Measurements from ENCODE around the gene BACH2. TPM values are rescaled to one million over a fixed set of nuclear protein-coding genes. Genes with fewer than 3 reads are reported as not detected.

BACH2 gene
- polyA plus RNA-seq, 2 of the 4 experiments (the other 2 are of a cell fraction), result 0.01 to 0.36 TPM

GRCh38 chr6:89888138-89888514 lies 408.5 kb downstream of the BACH2 start:
- CTCF ChIA-PET, result interaction anchor here (0.6 kb wide), 1 partner anchor 69 kb away, joined by 3 read pairs; the partner anchor contains the start of gene MDN1

GRCh38 chr6:89887452-89888137 lies 409.0 kb downstream of the BACH2 start:
- ChIA-PET POLR2A (no interaction called here), CTCF (no interaction called here)
- DNase-seq (ENCODE audit: low read depth in 1 of 2, low spot score in 1 of 2) (no peak), FAIRE-seq (no peak), ATAC-seq (peak in 1 of 2 experiments; percentile 50; a peak in 1 of 6 replicates)
- Histone ChIP-seq H3K9me3 (no peaks in the 10 kb centered on the region), H3K4me1 (no peaks in the 10 kb centered on the region), H3K27ac (no peak overlapping the region), H3K4me3 (no peak overlapping the region), H3K4me2 (no peak overlapping the region)
- no peak for TF ChIP-seq ZNF302 (CRISPR knock-in tag; IDR thresholded peaks at IDR 0.05)
- TF ChIP-seq PHF8 (IDR thresholded peaks at IDR 0.05; ENCODE audit: borderline replicate concordance, low read depth), result no peak
- no peak for TF ChIP-seq ZSCAN20 (CRISPR knock-in tag; IDR thresholded peaks at IDR 0.05)
- no peak for TF ChIP-seq POLR2A (IDR thresholded peaks at IDR 0.05; ENCODE audit: low read length)
- TF ChIP-seq MYC (IDR thresholded peaks at IDR 0.05; ENCODE audit: borderline replicate concordance, low read length), result no peak
- no peak for TF ChIP-seq SMC3 (IDR thresholded peaks at IDR 0.05)
- no peak for TF ChIP-seq JUNB (IDR thresholded peaks at IDR 0.05)
- no peak for TF ChIP-seq FOSL2 (IDR thresholded peaks at IDR 0.05)
- TF ChIP-seq FOSL2 (CRISPR knock-in tag; IDR thresholded peaks at IDR 0.05), result no peak
- no peak for TF ChIP-seq RCOR1 (IDR thresholded peaks at IDR 0.05; ENCODE audit: low read depth, low read length)
- TF ChIP-seq, protein P1, sequence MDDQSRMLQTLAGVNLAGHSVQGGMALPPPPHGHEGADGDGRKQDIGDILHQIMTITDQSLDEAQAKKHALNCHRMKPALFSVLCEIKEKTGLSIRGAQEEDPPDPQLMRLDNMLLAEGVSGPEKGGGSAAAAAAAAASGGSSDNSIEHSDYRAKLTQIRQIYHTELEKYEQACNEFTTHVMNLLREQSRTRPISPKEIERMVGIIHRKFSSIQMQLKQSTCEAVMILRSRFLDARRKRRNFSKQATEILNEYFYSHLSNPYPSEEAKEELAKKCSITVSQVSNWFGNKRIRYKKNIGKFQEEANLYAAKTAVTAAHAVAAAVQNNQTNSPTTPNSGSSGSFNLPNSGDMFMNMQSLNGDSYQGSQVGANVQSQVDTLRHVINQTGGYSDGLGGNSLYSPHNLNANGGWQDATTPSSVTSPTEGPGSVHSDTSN (IDR thresholded peaks at IDR 0.05), result no peak
- TF ChIP-seq TFCP2L1 (CRISPR knock-in tag; IDR thresholded peaks at IDR 0.05), result no peak
- no peak for TF ChIP-seq RAD21 (conservative IDR thresholded peaks at IDR 0.05 in 1 of 2, IDR thresholded peaks at IDR 0.05 in 1 of 2)
- TF ChIP-seq, protein P2, sequence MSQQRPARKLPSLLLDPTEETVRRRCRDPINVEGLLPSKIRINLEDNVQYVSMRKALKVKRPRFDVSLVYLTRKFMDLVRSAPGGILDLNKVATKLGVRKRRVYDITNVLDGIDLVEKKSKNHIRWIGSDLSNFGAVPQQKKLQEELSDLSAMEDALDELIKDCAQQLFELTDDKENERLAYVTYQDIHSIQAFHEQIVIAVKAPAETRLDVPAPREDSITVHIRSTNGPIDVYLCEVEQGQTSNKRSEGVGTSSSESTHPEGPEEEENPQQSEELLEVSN (IDR thresholded peaks at IDR 0.05; ENCODE audit: borderline replicate concordance, low read depth), result no peak
- no peak for TF ChIP-seq ELK1 (IDR thresholded peaks at IDR 0.05; ENCODE audit: low read depth, low read length)
- no peak for TF ChIP-seq RNF2 (IDR thresholded peaks at IDR 0.05; ENCODE audit: borderline replicate concordance, low read depth)
- 97% methylated on average over 14 of the region's 43 CpGs for WGBS (ENCODE audit: missing lambda C conversion rate)

More at GRCh38 chr6:89888138-89888514, 408.5 kb downstream of the BACH2 start:
- no peak for TF ChIP-seq HDAC2 (IDR thresholded peaks at IDR 0.05)
- no peak for TF ChIP-seq SMC3 (IDR thresholded peaks at IDR 0.05)
- TF ChIP-seq EHF (CRISPR knock-in tag; IDR thresholded peaks at IDR 0.05), result no peak
- TF ChIP-seq HOXB13 (CRISPR knock-in tag; IDR thresholded peaks at IDR 0.05; ENCODE audit: low read depth), result no peak
- no peak for TF ChIP-seq NFE2L2 (conservative IDR thresholded peaks at IDR 0.05; ENCODE audit: low read length)
- TF ChIP-seq KDM1A (IDR thresholded peaks at IDR 0.05; ENCODE audit: low read depth), result no peak
- TF ChIP-seq CBX2 (IDR thresholded peaks at IDR 0.05; ENCODE audit: borderline replicate concordance, low read depth), result no peak
- TF ChIP-seq FOXS1 (CRISPR knock-in tag; IDR thresholded peaks at IDR 0.05), result no peak
- TF ChIP-seq EP300 (IDR thresholded peaks at IDR 0.05), result no peak
- no peak for TF ChIP-seq GATA3 (IDR thresholded peaks at IDR 0.05; ENCODE audit: borderline replicate concordance)
- no peak for TF ChIP-seq ATOH8 (CRISPR knock-in tag; IDR thresholded peaks at IDR 0.05; ENCODE audit: low read depth)
- no peak for TF ChIP-seq PHF8 (IDR thresholded peaks at IDR 0.05; ENCODE audit: borderline replicate concordance, low read depth)
- no peak for TF ChIP-seq NR3C1 (IDR thresholded peaks at IDR 0.05)
- no peak for TF ChIP-seq HEYL (CRISPR knock-in tag; IDR thresholded peaks at IDR 0.05)
- TF ChIP-seq, protein P1 (IDR thresholded peaks at IDR 0.05), result no peak
- no peak for TF ChIP-seq CEBPB (IDR thresholded peaks at IDR 0.05)
- TF ChIP-seq, protein P3, sequence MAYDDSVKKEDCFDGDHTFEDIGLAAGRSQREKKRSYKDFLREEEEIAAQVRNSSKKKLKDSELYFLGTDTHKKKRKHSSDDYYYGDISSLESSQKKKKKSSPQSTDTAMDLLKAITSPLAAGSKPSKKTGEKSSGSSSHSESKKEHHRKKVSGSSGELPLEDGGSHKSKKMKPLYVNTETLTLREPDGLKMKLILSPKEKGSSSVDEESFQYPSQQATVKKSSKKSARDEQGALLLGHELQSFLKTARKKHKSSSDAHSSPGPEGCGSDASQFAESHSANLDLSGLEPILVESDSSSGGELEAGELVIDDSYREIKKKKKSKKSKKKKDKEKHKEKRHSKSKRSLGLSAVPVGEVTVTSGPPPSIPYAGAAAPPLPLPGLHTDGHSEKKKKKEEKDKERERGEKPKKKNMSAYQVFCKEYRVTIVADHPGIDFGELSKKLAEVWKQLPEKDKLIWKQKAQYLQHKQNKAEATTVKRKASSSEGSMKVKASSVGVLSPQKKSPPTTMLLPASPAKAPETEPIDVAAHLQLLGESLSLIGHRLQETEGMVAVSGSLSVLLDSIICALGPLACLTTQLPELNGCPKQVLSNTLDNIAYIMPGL (CRISPR knock-in tag; IDR thresholded peaks at IDR 0.05; ENCODE audit: borderline replicate concordance), result no peak
- no peak for TF ChIP-seq RFX5 (IDR thresholded peaks at IDR 0.05)
- no peak for TF ChIP-seq ESRRA (IDR thresholded peaks at IDR 0.05; ENCODE audit: borderline replicate concordance, low read length)
- no peak for ATAC-seq
- Histone ChIP-seq H3K4me1 (no peaks in the 10 kb centered on the region), H3K9me3 (no peaks in the 10 kb centered on the region), H3K4me3 (no peak overlapping the region), H3K27ac (no peak overlapping the region), H3K4me2 (no peak overlapping the region)
- DNase-seq (ENCODE audit: low read depth in 1 of 2, low spot score in 1 of 2), result no peak
- POLR2A ChIA-PET, result no interaction called here
- 68% methylated on average over 7 of the region's 7 CpGs for WGBS (ENCODE audit: missing lambda C conversion rate)
- no peak for FAIRE-seq
